ENCODE results near the gene PYHIN1. TPM values are rescaled to one million over a fixed set of nuclear protein-coding genes. Genes with fewer than 3 reads are reported as not detected.

PYHIN1 gene
- polyA plus RNA-seq (2012; ENCODE audit: insufficient read length, low read depth) = not detected

DNA sequence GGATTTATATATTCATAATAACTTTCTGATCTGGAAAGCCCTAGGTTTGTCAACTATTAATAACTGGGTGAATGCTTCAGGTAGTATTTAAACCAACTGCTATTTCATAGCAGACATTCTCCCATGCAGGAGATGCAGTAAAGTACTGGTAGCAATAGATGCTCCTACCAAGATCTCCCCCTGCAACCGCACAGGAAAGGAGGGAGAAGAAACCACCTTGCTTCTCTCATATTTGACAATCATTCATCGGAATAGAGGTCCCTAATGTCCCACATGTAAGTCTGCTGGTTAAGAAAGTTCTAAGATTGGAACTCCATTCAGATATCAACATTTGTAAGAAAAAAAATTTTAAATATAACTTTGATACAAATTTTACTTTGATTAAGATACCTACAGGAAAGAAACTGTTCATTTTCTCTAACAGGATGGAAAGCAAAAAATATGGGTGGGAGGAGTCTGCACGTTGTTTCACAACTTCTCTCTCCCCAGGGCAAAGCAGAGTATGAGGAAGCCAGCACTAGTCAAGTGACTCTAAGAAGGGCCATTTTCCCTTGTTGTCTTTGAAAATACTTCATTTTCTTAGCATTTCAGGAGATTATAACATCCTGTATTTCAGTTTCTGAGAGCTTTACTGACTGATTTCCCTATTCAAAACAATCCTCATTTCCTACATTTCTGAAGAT lies at the start of gene PYHIN1:
Gene PYHIN1 (plus strand): TSS at position 498 of the 683 bp plus-strand sequence. CDS start 5,359 bp downstream, outside the sequence.
- TF ChIP-seq FOXP2 (optimal IDR thresholded peaks at IDR 0.05; ENCODE audit: borderline replicate concordance, extremely low read depth, extremely low read length, insufficient read depth) (no peak), POLR2AphosphoS5 (IDR thresholded peaks at IDR 0.05; ENCODE audit: low read depth, low read length) (no peak), TAF1 (IDR thresholded peaks at IDR 0.05; ENCODE audit: borderline replicate concordance, insufficient read depth, low read length) (no peak), SIN3A (IDR thresholded peaks at IDR 0.05; ENCODE audit: borderline replicate concordance, insufficient read depth, low read length) (no peak)
- TF ChIP-seq, protein P1, sequence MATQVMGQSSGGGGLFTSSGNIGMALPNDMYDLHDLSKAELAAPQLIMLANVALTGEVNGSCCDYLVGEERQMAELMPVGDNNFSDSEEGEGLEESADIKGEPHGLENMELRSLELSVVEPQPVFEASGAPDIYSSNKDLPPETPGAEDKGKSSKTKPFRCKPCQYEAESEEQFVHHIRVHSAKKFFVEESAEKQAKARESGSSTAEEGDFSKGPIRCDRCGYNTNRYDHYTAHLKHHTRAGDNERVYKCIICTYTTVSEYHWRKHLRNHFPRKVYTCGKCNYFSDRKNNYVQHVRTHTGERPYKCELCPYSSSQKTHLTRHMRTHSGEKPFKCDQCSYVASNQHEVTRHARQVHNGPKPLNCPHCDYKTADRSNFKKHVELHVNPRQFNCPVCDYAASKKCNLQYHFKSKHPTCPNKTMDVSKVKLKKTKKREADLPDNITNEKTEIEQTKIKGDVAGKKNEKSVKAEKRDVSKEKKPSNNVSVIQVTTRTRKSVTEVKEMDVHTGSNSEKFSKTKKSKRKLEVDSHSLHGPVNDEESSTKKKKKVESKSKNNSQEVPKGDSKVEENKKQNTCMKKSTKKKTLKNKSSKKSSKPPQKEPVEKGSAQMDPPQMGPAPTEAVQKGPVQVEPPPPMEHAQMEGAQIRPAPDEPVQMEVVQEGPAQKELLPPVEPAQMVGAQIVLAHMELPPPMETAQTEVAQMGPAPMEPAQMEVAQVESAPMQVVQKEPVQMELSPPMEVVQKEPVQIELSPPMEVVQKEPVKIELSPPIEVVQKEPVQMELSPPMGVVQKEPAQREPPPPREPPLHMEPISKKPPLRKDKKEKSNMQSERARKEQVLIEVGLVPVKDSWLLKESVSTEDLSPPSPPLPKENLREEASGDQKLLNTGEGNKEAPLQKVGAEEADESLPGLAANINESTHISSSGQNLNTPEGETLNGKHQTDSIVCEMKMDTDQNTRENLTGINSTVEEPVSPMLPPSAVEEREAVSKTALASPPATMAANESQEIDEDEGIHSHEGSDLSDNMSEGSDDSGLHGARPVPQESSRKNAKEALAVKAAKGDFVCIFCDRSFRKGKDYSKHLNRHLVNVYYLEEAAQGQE (IDR thresholded peaks at IDR 0.05; ENCODE audit: insufficient read depth in 1 of 2, low read depth in 2 of 2, low read length in 2 of 2) = no peak

DNA sequence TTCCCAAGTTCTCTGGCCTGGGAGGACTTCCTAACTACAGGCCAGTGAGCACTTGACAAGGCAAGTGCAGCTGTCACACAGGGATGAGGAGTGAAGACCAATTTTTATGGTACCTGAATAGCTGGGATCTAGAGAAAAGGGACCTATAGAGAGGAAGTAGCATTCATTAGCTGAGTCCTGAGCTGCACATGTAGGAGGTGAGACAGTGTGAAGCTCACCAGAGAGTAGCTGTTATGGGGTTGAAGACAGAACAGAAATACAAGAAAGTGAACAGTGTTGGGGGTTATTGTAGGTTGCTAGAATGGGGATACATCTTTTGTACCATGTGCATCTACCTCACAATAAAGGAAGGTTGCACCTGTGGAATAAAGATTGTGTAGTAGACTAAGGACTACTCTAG lies 37.7 kb upstream of the PYHIN1 start:
- TF ChIP-seq TAF1 (IDR thresholded peaks at IDR 0.05; ENCODE audit: borderline replicate concordance, insufficient read depth, low read length) (no peak), POLR2AphosphoS5 (IDR thresholded peaks at IDR 0.05; ENCODE audit: low read depth, low read length) (no peak), FOXP2 (optimal IDR thresholded peaks at IDR 0.05; ENCODE audit: borderline replicate concordance, extremely low read depth, extremely low read length, insufficient read depth) (no peak), SIN3A (IDR thresholded peaks at IDR 0.05; ENCODE audit: borderline replicate concordance, insufficient read depth, low read length) (no peak)
- TF ChIP-seq, protein P1 (IDR thresholded peaks at IDR 0.05; ENCODE audit: insufficient read depth in 1 of 2, low read depth in 2 of 2, low read length in 2 of 2) = no peak

DNA sequence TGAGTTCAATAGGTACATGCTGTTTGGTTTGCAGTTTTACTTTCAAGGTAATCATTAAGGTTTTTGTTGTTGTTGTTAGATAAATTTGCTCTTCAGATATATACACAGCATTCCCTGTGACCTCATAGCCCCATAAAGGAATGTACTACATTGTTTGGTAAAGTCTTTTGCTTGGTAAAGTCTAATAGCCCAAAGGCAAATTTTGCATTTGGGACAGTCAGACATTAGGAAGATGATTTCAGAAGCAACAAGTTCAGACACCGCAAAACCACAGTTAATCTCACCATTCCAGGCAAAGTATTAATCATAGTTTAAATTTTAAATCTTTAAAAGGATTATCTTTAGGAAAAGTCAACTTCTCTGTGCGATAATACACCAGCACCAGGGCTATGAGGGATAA lies 32.6 kb upstream of the PYHIN1 start:
- TF ChIP-seq POLR2AphosphoS5 (IDR thresholded peaks at IDR 0.05; ENCODE audit: low read depth, low read length) = no peak
- no peak for TF ChIP-seq SIN3A (IDR thresholded peaks at IDR 0.05; ENCODE audit: borderline replicate concordance, insufficient read depth, low read length)
- TF ChIP-seq, protein P1 (IDR thresholded peaks at IDR 0.05; ENCODE audit: insufficient read depth in 1 of 2, low read depth in 2 of 2, low read length in 2 of 2) = no peak
- TF ChIP-seq FOXP2 (optimal IDR thresholded peaks at IDR 0.05; ENCODE audit: borderline replicate concordance, extremely low read depth, extremely low read length, insufficient read depth) = no peak
- no peak for TF ChIP-seq TAF1 (IDR thresholded peaks at IDR 0.05; ENCODE audit: borderline replicate concordance, insufficient read depth, low read length)

DNA sequence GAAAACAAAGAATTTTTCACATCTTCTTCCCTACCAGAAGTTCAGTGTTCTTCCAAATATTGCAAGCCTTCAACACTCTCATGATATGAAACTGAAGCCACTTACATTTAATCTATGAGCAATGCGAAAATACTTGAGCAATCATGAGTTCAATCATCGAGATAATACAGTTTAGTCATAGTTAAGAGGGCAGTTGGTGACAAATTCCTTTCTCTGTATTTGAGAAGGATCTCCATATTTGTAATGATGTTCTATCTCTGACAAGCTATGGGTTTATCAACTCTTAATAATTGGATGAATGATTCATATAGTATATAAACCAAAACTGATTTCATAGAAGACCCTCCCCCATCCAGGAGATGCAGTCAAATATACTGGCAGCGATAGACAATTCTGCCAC lies 29.7 kb upstream of the PYHIN1 start:
- TF ChIP-seq TAF1 (IDR thresholded peaks at IDR 0.05; ENCODE audit: borderline replicate concordance, insufficient read depth, low read length) = no peak
- TF ChIP-seq, protein P1 (IDR thresholded peaks at IDR 0.05; ENCODE audit: insufficient read depth in 1 of 2, low read depth in 2 of 2, low read length in 2 of 2) = no peak
- TF ChIP-seq SIN3A (IDR thresholded peaks at IDR 0.05; ENCODE audit: borderline replicate concordance, insufficient read depth, low read length) = no peak
- TF ChIP-seq FOXP2 (optimal IDR thresholded peaks at IDR 0.05; ENCODE audit: borderline replicate concordance, extremely low read depth, extremely low read length, insufficient read depth) = no peak
- TF ChIP-seq POLR2AphosphoS5 (IDR thresholded peaks at IDR 0.05; ENCODE audit: low read depth, low read length) = no peak

Measured in PFSK-1 (cell line).